AG04449 (cell line): ENCODE data around the gene LRRC28.

Experiments used
- CTCF ChIA-PET: fragments of 350-600 bp; formaldehyde crosslinking; extraction: SDS; loops from one replicate; lab custom pipeline; 2021; ENCODE audit warnings: antibody characterized with exemption; lab: Yijun Ruan, JAX
- POLR2A ChIA-PET: fragments of 400-600, 350-600 bp; formaldehyde crosslinking; extraction: SDS; loops from one replicate; lab custom pipeline; 2020; ENCODE audit warnings: antibody characterized with exemption, inconsistent platforms; lab: Yijun Ruan, JAX
- DNase-seq: peaks from one replicate; pipeline ENCODE4 v3.0.0-alpha.2; 2010; ENCODE audit warnings: low read depth, low spot score
- H3K4me3 ChIP-seq: 2 replicates; pipeline ENCODE4 v1.5.1; 2011; ENCODE audit warnings: low read depth, mild to moderate bottlenecking, control low read depth, low read length
- CTCF ChIP-seq: IDR thresholded peaks from one replicate; pipeline ENCODE4 v1.5.1; 2011; ENCODE audit warnings: mild to moderate bottlenecking, moderate library complexity, low read length, control low read depth, inconsistent platforms; ENCODE audit not compliant: insufficient read depth; ENCODE audit errors: missing control alignments

LRRC28 gene

GRCh38 chr15:99434506-99435112 is 183.3 kb downstream of the LRRC28 start:
- POLR2A ChIA-PET = no interaction called here
- CTCF ChIA-PET = interaction anchor here (1.0 to 1.5 kb wide), 2 partner anchors 9 to 25 kb away, joined by 3 read pairs; no protein-coding TSS in a partner anchor
- H3K4me3 ChIP-seq = no peak overlapping the region
- no peak for DNase-seq
- TF ChIP-seq CTCF = no peak

- no peak for DNase-seq
- TF ChIP-seq CTCF = no peak
- CTCF ChIA-PET = interaction anchor here (1.5 kb wide), 1 partner anchor 26 kb away, joined by 3 read pairs; no protein-coding TSS in a partner anchor
- POLR2A ChIA-PET = no interaction called here
- H3K4me3 ChIP-seq = no peak overlapping the region
Measured at GRCh38 chr15:99435113-99435695, 183.9 kb downstream of the LRRC28 start.

- TF ChIP-seq CTCF = no peak
- no peak overlapping the region for H3K4me3 ChIP-seq
- DNase-seq = no peak
- CTCF ChIA-PET = interaction anchor here (1.2 kb wide), 1 partner anchor 268 kb away, joined by 4 read pairs; no protein-coding TSS in a partner anchor
- POLR2A ChIA-PET = no interaction called here
Measured at GRCh38 chr15:99435877-99436541, 184.7 kb downstream of the LRRC28 start.

GRCh38 chr15:99436542-99437314 is 185.4 kb downstream of the LRRC28 start:
- DNase-seq = no peak
- ChIA-PET POLR2A (no interaction called here), CTCF (interaction anchor here (1.2 kb wide), 1 partner anchor 267 kb away, joined by 4 read pairs; no protein-coding TSS in a partner anchor)
- no peak overlapping the region for H3K4me3 ChIP-seq
- TF ChIP-seq CTCF = no peak

- no peak overlapping the region for H3K4me3 ChIP-seq
- DNase-seq = no peak
- CTCF ChIA-PET = no interaction called here
- TF ChIP-seq CTCF = no peak
- POLR2A ChIA-PET = no interaction called here
Measured at GRCh38 chr15:99437315-99438223, 186.3 kb downstream of the LRRC28 start.
